K562 (cell line): ENCODE results near the gene DKKL1. TPM values are rescaled to one million over a fixed set of nuclear protein-coding genes. Genes with fewer than 3 reads are reported as not detected.
A peak's percentile ranks its signal among the peaks of the same experiment; 100 is the strongest.

Experiments
- CBX5 ChIP-seq: IDR thresholded peaks from 2 replicates; pipeline ENCODE4 v1.6.1; 2014; ENCODE audit warnings: low read depth, borderline replicate concordance
- CEBPG ChIP-seq, 3 experiments: fragments of 200-800 bp in 1 of 3; sonication (Bioruptor generic) in 1 of 3; sonication (generic) in 1 of 3; formaldehyde crosslinking in 1 of 3; IDR thresholded peaks in 2 of 3; conservative IDR thresholded peaks in 1 of 3; 2 replicates each; pipeline versions ENCODE4 v1.6.1 to v1.8.0; 2016 to 2022; ENCODE audit warnings: missing compliant biosample characterization in 2 of 3, missing genetic modification characterization in 2 of 3, mild to moderate bottlenecking in 1 of 3, missing genetic modification reagents in 1 of 3
- SAFB ChIP-seq: fragments of 200-400 bp; formaldehyde crosslinking; IDR thresholded peaks from 2 replicates; pipeline ENCODE4 v1.6.1; 2017; ENCODE audit warnings: low read depth, low read length, borderline replicate concordance
- SNIP1 ChIP-seq: fragments of 450-650 bp; IDR thresholded peaks from 2 replicates; pipeline ENCODE4 v1.7.1; 2017; ENCODE audit warnings: low read depth, mild to moderate bottlenecking
- SRSF1 ChIP-seq: fragments of 200-400 bp; formaldehyde crosslinking; IDR thresholded peaks from 2 replicates; pipeline ENCODE4 v1.6.1; 2017; ENCODE audit warnings: mild to moderate bottlenecking, low read depth, low read length, moderate library complexity
- TRIM24 ChIP-seq, 2 experiments: fragments of 450-650 bp; IDR thresholded peaks; 2 replicates each; pipeline ENCODE4 v1.6.1; 2016
- ZNF347 ChIP-seq: fragments of 450-650 bp; formaldehyde crosslinking; IDR thresholded peaks from 2 replicates; pipeline ENCODE4 v1.4.0; 2020; ENCODE audit warnings: low read depth, mild to moderate bottlenecking, moderate library complexity
- ZNF561 ChIP-seq: fragments of 450-650 bp; formaldehyde crosslinking; conservative IDR thresholded peaks from 2 replicates; pipeline ENCODE4 v1.4.0; 2020; ENCODE audit warnings: mild to moderate bottlenecking, moderate library complexity
- polyA plus RNA-seq, 8 experiments: library from polyadenylated mRNA; depleted of rRNA in 4 of 8; stranded (reverse) in 5 of 8; unstranded in 3 of 8; fragments of >200 nt; fragmentation: Nextera tagmentation in 2 of 8; fragmentation: Illumina TruSeq in 1 of 8; extraction: Ambion mirVana in 2 of 8; extraction: Trizol in 1 of 8; gene quantifications; 2 replicates each; pipeline versions ENCODE4 v1.2.1 to v1.2.3, GENCODE V29; 2011 to 2014; ENCODE audit warnings: inconsistent platforms in 1 of 8, missing spikeins in 1 of 8
- total RNA-seq, 7 experiments: library from RNA; depleted of rRNA in 6 of 7; stranded (reverse); fragments of >200 nt in 6 of 7; fragmentation: Illumina TruSeq in 2 of 7; extraction: Trizol in 2 of 7; gene quantifications; 2 replicates each; pipeline versions ENCODE4 v1.2.1 to v1.2.3, GENCODE V29; 2011 to 2021; ENCODE audit warnings: low replicate concordance in 1 of 7
- TF ChIP-seq, protein P1 (sequence below), 2 experiments: fragments of 450-650 bp; IDR thresholded peaks; 2 replicates each; pipeline ENCODE4 v1.6.1; 2018; ENCODE audit warnings: mild to moderate bottlenecking in 2 of 2, low read depth in 1 of 2; ENCODE audit not compliant: partially characterized antibody in 2 of 2
- TF ChIP-seq, protein P2 (sequence below): fragments of 450-650 bp; formaldehyde crosslinking; IDR thresholded peaks from 2 replicates; pipeline ENCODE4 v1.4.0; 2020; ENCODE audit warnings: mild to moderate bottlenecking, moderate library complexity
- TF ChIP-seq, protein P3 (sequence below): fragments of 250-450 bp; sonication (Bioruptor Pico); IDR thresholded peaks from 2 replicates; pipeline ENCODE4 v1.5.1; 2021; ENCODE audit warnings: mild to moderate bottlenecking
- TF ChIP-seq, protein P4 (sequence below): fragments of 200-800 bp; sonication (Bioruptor generic); IDR thresholded peaks from 2 replicates; pipeline ENCODE4 v1.6.1; 2016; ENCODE audit warnings: missing genetic modification characterization, missing compliant biosample characterization
- TF ChIP-seq, protein P5 (sequence below): fragments of 450-650 bp; IDR thresholded peaks from 2 replicates; pipeline ENCODE4 v1.6.1; 2016; ENCODE audit warnings: missing biosample characterization, missing genetic modification characterization

Gene DKKL1
- total and polyA plus RNA-seq, 9 of the 15 experiments (the other 6 are each of a cell fraction or from before 2014, with no cell fraction given): 0.15 to 1.7 (median 0.52) TPM

DNA sequence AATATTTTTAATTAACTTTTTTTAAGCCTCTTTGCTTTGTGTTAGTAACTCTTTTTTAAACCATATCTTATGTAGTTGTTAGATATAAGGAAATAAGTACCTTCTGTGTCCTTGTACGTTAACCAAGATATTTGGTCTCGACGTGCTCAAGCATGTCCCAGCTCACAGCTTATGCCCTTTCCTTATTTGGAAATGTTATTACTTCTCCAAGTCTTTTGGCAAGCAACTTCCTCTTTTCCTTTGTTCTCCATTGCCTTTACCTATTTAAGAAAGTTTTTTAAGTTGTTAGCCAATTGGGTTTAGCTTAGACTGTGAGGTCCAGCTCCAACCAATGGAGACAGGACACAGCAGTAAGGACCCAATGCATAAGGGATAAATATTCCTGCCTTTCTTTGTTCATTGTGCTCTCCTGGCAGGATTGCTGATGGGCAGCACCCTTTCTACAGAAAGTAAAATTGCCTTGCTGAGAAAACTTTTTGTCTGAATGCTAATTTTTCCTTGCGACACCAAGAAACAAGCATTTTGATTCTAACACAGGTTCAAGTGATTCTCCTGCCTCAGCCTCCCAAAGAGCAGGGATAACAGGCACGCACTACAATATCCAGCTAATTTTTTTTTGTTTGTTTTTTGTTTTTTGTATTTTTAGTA lies 5.2 kb downstream of the DKKL1 start (continued):
- TF ChIP-seq, protein P1, sequence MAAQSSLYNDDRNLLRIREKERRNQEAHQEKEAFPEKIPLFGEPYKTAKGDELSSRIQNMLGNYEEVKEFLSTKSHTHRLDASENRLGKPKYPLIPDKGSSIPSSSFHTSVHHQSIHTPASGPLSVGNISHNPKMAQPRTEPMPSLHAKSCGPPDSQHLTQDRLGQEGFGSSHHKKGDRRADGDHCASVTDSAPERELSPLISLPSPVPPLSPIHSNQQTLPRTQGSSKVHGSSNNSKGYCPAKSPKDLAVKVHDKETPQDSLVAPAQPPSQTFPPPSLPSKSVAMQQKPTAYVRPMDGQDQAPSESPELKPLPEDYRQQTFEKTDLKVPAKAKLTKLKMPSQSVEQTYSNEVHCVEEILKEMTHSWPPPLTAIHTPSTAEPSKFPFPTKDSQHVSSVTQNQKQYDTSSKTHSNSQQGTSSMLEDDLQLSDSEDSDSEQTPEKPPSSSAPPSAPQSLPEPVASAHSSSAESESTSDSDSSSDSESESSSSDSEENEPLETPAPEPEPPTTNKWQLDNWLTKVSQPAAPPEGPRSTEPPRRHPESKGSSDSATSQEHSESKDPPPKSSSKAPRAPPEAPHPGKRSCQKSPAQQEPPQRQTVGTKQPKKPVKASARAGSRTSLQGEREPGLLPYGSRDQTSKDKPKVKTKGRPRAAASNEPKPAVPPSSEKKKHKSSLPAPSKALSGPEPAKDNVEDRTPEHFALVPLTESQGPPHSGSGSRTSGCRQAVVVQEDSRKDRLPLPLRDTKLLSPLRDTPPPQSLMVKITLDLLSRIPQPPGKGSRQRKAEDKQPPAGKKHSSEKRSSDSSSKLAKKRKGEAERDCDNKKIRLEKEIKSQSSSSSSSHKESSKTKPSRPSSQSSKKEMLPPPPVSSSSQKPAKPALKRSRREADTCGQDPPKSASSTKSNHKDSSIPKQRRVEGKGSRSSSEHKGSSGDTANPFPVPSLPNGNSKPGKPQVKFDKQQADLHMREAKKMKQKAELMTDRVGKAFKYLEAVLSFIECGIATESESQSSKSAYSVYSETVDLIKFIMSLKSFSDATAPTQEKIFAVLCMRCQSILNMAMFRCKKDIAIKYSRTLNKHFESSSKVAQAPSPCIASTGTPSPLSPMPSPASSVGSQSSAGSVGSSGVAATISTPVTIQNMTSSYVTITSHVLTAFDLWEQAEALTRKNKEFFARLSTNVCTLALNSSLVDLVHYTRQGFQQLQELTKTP (IDR thresholded peaks at IDR 0.05; ENCODE audit: low read depth in 1 of 2, partially characterized antibody in 2 of 2): peak in 1 of 2 experiments; percentile 45
- TF ChIP-seq, protein P2, sequence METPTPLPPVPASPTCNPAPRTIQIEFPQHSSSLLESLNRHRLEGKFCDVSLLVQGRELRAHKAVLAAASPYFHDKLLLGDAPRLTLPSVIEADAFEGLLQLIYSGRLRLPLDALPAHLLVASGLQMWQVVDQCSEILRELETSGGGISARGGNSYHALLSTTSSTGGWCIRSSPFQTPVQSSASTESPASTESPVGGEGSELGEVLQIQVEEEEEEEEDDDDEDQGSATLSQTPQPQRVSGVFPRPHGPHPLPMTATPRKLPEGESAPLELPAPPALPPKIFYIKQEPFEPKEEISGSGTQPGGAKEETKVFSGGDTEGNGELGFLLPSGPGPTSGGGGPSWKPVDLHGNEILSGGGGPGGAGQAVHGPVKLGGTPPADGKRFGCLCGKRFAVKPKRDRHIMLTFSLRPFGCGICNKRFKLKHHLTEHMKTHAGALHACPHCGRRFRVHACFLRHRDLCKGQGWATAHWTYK (CRISPR knock-in tag): no peak
- TF ChIP-seq CEBPG (CRISPR knock-in tag; IDR thresholded peaks at IDR 0.05): no peak
- no peak for TF ChIP-seq CEBPG (tag; conservative IDR thresholded peaks at IDR 0.05 in 1 of 2, IDR thresholded peaks at IDR 0.05 in 1 of 2)
- no peak for TF ChIP-seq SNIP1
- TF ChIP-seq SRSF1: no peak
- TF ChIP-seq, protein P3, sequence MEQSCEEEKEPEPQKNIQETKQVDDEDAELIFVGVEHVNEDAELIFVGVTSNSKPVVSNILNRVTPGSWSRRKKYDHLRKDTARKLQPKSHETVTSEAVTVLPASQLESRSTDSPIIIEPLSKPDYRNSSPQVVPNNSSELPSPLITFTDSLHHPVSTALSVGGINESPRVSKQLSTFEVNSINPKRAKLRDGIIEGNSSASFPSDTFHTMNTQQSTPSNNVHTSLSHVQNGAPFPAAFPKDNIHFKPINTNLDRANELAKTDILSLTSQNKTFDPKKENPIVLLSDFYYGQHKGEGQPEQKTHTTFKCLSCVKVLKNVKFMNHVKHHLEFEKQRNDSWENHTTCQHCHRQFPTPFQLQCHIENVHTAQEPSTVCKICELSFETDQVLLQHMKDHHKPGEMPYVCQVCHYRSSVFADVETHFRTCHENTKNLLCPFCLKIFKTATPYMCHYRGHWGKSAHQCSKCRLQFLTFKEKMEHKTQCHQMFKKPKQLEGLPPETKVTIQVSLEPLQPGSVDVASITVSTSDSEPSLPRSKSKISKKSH (CRISPR knock-in tag): peak; percentile 18; the same call in 1 of the 2 replicates
- TF ChIP-seq, protein P4, sequence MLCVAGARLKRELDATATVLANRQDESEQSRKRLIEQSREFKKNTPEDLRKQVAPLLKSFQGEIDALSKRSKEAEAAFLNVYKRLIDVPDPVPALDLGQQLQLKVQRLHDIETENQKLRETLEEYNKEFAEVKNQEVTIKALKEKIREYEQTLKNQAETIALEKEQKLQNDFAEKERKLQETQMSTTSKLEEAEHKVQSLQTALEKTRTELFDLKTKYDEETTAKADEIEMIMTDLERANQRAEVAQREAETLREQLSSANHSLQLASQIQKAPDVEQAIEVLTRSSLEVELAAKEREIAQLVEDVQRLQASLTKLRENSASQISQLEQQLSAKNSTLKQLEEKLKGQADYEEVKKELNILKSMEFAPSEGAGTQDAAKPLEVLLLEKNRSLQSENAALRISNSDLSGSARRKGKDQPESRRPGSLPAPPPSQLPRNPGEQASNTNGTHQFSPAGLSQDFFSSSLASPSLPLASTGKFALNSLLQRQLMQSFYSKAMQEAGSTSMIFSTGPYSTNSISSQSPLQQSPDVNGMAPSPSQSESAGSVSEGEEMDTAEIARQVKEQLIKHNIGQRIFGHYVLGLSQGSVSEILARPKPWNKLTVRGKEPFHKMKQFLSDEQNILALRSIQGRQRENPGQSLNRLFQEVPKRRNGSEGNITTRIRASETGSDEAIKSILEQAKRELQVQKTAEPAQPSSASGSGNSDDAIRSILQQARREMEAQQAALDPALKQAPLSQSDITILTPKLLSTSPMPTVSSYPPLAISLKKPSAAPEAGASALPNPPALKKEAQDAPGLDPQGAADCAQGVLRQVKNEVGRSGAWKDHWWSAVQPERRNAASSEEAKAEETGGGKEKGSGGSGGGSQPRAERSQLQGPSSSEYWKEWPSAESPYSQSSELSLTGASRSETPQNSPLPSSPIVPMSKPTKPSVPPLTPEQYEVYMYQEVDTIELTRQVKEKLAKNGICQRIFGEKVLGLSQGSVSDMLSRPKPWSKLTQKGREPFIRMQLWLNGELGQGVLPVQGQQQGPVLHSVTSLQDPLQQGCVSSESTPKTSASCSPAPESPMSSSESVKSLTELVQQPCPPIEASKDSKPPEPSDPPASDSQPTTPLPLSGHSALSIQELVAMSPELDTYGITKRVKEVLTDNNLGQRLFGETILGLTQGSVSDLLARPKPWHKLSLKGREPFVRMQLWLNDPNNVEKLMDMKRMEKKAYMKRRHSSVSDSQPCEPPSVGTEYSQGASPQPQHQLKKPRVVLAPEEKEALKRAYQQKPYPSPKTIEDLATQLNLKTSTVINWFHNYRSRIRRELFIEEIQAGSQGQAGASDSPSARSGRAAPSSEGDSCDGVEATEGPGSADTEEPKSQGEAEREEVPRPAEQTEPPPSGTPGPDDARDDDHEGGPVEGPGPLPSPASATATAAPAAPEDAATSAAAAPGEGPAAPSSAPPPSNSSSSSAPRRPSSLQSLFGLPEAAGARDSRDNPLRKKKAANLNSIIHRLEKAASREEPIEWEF (CRISPR knock-in tag): no peak
- peak; percentile 44 to 85; a peak in 3 of 4 replicates for TF ChIP-seq TRIM24 (IDR thresholded peaks at IDR 0.05)
- peak; percentile 96 for TF ChIP-seq ZNF561
- TF ChIP-seq CBX5: peak; percentile 97
- TF ChIP-seq, protein P5, sequence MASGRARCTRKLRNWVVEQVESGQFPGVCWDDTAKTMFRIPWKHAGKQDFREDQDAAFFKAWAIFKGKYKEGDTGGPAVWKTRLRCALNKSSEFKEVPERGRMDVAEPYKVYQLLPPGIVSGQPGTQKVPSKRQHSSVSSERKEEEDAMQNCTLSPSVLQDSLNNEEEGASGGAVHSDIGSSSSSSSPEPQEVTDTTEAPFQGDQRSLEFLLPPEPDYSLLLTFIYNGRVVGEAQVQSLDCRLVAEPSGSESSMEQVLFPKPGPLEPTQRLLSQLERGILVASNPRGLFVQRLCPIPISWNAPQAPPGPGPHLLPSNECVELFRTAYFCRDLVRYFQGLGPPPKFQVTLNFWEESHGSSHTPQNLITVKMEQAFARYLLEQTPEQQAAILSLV: no peak
- no peak for TF ChIP-seq SAFB
- TF ChIP-seq ZNF347 (CRISPR knock-in tag): no peak
